ENCODE results near the gene MAN1C1.

The MAN1C1 gene

DNA sequence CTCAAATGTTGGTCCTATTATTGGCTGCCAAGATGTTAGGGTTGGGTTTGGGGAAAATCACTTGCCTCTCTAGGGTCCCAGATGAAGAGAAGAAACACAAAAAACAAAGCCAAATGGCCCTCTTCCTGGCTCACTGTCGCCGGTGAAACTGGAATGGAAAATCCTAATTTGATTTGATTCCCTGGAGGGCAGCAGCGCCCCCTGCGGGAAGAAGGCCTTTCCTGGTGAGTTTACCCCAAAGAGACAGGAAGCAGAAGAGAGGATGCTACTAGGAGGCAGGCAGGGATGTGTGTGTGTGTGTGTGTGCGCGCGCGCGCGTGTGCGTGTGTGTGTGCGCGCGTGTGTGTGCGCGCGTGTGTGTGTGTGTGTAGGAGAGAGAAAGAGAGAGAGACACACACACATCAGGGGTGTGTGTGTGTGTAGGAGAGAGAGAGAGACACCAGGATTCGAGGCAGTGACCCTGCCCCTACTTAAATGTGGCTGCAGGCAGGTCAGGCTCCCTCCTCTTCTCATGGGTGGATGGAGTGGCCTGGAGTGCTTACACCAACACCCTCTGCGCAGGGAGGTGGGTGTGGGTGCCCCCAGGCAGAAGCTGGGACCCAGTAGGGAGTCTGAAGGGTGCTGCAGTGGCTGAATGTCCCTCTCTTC, 180.3 kb downstream of the MAN1C1 start:
- in situ Hi-C loops (cut with MboI; ENCODE audit: low sequenced_read_pairs): no loop called here

DNA sequence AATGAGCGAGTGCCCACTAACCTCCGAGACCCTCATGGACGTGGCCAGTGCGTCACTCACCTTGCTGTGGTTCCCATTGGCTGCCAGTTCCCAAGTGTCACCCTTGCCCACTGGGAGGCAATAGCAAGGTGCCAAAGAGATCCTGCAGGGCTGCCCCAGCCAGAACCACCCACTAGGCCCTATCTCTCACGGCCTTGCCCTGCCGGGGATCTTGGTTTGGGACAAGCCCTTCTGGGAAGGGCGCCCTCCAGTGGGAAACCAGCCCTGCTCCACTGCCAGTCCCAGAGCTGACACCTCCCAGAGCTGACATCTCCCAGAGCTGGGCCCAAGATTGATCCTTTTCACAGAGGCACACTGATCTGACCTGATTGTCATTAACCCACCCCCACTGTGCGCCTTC, 181.3 kb downstream of the MAN1C1 start:
- in situ Hi-C loops (cut with MboI; ENCODE audit: low sequenced_read_pairs): no loop called here

DNA sequence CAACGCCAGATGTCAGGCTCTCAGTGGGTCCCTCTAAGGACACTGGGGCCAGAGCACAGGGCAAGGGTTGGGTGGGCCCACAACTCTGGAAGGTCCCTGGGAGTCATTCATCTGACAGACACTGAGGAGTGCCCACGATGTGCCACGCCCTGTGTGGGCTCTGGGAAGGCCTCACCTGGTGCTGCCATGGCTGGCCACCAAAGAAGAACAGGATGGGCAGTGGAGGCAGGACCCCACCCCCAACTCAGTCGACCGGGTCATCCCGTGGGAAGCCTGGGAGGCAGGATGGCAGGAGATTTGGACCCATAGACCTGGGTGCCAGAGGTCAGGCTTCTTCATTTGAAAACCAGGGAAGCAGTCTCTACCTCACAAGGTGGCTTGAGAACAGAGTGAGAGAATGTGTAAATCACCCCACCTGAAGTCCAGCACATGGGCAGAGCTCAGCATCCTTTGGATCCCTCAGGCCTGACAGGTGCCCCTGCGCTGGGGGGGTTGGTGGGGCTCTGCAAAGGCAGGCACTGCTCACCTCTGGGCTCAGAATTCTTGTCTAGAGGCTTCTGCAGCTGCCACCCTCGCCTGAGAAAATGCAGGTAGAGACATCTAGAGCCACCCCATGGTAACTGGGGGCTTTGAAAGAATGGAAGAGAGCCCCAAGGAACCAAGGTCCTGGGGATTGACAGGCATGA, 182.2 kb downstream of the MAN1C1 start:
- in situ Hi-C loops (cut with MboI; ENCODE audit: low sequenced_read_pairs): no loop called here

DNA sequence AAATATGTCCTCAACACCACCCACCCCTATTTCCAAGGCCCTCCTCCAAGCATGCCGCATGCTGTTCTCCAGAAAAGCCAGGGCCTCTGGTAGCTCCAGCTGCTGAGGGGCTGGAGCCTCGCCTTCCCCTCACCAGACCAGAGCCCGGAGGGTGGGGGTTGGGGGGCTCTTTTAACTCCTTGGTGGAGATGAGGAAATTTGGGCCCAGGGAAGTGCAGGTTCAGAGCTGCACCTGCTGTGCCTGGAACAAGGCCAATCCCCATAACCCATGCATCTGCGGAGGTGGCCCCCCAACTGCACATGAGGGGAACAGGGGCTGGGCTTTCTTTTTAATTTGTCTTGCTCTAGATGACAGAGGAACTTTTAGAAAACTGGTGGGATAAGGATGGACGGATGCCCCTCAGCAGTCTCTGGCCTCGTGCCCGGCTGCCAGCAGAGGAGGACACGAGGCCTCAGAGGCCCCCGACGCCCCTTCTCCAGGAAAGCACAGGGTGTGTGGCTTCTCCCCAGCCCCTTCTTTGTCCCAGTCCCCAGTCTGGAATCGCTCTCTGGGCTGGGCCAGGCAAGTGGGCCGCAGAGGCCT, 182.9 kb downstream of the MAN1C1 start:
- in situ Hi-C loops (cut with MboI; ENCODE audit: low sequenced_read_pairs): no loop called here

DNA sequence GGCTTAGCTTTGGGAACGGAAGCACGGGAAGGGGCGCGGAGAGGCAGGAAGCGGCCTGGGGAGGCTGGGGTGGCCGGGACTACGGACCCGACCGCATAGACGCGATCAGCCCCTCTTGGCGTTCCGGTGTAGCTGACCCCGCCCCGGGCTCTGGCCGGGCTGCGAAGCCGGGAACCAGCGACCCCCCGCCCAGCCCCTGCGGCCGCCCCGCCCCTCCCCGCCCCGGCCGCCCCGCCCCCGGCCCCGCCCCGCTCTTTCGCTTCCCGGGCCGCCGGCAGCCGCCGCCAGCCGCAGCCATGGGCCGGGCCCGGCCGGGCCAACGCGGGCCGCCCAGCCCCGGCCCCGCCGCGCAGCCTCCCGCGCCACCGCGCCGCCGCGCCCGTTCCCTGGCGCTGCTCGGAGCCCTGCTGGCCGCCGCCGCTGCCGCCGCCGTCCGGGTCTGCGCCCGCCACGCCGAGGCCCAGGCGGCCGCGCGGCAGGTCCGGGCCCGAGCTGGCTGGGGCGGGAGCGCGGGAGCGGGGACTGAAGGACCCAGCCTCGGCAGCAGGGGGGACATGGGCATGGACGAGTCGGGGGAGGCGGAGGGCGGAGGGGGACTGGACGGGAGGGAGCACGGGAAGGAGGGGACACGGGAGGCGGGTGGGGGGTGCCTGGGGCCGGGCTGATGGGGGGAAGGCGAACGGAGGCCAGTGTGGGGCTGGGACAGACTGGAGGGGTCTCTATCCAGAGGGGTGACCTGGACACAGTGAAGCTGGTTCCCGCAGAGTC, 183.5 kb downstream of the MAN1C1 start, which contains the start of gene SELENON:
SELENON (plus strand) TSS at position 259 of the 768 bp plus-strand sequence; CDS start at position 297, 38 bp downstream.
- in situ Hi-C loops (cut with MboI; ENCODE audit: low sequenced_read_pairs): no loop called here

DNA sequence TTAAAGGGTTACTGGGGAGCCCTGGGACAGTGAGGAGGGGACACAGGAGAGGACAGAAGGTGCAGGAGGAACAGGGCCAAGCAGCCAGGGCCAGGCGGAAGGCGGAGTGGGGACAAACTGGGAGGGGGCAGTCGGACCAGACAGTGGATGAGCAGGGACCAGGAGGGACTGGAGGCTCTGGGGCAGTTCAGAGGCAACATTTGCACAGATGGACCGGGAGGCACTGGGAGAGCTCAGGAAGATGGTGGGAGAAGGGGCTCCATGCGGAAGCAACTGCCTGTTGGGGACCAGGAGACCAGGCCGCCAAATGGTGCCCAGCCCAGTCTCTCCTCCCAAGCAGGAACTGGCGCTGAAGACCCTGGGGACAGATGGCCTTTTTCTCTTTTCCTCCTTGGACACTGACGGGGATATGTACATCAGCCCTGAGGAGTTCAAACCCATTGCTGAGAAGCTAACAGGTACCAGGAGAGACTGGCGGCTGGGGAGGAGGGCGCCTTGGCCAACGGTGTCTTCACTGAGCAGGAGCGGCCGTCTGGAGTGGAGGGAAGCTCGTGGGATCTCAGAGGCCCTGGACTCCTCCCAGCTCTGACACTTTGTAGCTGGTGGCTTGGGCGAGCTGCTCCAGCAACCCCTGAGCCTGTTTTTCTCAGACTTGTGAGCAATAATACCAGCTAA, 184.2 kb downstream of the MAN1C1 start:
- in situ Hi-C loops (cut with MboI; ENCODE audit: low sequenced_read_pairs): no loop called here

DNA sequence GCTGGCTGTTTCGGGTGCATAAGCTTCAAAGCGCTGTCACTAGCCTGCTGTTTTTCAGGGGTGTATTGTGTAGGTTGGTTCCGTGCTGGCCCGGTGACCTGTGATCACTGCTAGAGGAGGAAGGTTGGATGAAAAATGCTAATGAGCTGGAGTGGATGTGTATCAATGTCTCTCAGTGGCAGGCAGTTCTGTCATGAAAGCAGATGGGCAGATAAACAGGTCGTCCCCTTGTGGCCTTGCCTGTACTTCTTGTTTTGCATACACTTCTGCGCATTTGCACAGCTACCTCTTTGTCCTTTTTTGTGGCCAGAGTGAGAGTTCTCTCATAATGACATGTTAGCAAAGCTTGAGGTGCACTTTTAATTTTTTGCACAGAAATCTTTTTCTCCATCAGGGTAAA, 186.3 kb downstream of the MAN1C1 start:
- in situ Hi-C loops (cut with MboI; ENCODE audit: low sequenced_read_pairs): no loop called here

DNA sequence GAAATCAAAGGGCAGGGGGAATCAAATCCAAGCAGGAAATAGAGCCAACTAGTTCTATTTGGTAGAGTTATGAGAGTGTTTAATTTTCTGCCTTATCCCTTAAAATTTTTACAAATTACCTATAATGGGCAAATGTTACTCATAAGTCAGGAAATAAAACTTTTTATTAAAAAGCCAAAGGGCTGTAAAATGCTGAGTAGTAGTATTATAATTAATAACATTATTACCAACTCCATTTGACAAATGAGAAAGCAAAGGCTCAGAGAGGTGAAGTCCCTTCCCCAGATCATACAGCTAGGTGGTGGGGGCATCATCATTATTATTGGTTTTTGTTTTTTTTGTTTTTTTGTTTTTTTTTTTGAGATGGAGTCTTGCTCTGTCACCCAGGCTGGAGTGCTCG, 186.8 kb downstream of the MAN1C1 start:
- in situ Hi-C loops (cut with MboI; ENCODE audit: low sequenced_read_pairs): no loop called here

DNA sequence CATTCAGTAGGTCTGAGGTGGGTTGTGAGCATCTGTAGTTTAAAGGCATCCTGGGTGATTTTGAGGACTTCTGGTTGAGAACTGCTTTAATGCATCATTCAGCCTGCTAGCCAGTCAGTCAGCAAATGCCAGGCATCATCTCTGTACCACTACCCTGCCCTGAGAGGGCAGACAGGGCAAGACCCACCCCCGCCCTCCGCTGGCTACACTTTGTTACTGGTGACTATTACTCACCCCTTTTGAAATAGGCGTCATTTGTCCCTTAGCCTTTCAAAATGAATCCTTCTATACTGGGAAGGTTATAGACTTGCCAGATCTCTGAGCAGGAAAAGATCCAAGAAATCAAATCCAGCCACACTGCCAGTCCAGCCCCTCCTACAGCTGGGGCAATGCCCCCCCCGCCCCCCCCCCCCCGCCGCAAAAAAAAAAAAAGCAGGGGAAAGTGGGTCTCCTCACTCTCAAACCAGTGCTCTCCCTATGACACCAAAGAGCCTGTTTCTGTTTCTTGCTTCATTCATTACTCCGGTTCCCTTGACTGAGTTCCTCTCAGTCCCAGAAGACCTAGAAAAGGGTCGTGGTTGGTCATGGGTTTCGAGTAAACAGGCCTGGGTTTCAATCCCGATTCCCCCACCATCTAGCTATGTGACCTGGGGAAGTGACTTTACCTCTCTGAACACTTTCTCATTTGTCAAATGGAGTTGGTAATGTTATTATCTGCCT, 187.8 kb downstream of the MAN1C1 start:
- in situ Hi-C loops (cut with MboI; ENCODE audit: low sequenced_read_pairs): no loop called here

DNA sequence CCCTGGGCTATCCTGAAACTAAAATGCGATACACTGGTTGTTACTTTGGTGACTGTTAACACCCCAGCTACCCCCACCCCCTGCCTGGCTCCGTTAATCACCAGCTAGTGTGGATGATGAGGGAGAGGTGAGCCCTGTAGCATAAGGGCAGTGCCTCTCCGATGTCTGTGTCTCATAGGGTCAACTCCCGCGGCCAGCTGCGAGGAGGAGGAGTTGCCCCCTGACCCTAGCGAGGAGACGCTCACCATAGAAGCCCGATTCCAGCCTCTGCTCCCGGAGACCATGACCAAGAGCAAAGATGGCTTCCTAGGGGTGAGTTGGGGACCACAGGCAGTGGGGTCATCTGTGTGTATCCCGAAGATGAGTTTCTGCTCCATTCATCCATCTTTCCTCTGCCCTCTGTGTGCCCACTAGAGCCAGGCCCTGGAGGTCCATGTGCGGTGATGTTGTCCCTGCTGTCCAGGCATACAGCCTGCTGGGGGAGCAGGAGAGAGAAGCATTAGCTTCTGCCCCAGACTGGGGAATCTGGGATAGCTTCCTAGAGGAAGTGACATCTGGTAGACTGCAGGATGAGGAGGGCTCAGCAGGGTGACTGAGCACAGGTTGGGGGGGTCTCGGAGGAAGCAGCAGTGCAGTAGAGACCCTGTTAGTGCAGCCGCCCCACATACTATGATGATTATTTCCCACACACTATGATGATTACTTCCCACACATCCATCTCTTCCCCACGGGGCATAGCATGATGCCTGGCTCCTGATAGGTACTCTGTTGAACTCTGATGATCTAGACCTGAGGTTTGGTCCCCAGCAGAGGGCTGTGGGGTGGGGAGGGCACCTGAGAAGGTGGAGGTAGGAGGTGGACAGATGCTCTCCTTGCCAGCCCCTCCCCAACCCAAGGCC, 188.6 kb downstream of the MAN1C1 start:
- in situ Hi-C loops (cut with MboI; ENCODE audit: low sequenced_read_pairs): no loop called here

DNA sequence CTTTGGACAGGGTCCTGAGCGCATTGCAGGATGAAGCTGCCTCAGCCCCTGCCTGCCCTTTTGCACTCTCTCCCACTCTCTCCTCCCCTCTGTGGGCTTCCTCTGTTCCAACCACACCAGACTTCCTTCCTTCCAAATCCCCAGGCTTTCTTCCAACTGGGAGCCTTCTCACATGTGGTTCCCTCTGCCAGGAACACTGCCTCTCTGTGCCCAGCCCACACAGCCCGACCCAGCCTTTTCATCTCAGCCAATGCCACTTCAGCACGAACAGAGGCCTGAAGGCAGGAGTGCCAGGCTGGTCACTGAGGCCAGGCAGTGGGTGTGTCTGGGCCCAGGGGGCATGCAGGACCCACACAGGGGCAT, 189.3 kb downstream of the MAN1C1 start:
- in situ Hi-C loops (cut with MboI; ENCODE audit: low sequenced_read_pairs): no loop called here

DNA sequence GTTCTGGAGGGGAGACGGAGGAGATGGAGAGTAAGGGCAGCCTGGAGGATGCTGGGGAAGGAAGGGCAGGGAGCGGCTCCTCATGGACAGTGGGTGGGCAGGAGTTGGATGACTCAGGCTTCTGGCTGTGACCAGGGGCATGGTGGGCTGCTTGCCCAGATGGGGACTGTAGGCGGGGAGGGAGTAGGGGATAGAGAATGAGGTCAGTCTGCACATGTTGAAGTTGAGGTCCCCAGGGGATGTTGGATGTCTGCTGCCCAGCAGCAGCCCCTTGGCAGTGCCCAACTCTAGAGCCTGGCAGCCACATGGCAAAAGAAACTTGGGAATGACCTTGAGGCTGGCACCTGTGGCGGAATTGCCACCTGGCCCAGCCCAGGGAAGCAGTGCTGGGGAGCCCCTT, 189.8 kb downstream of the MAN1C1 start:
- in situ Hi-C loops (cut with MboI; ENCODE audit: low sequenced_read_pairs): no loop called here

DNA sequence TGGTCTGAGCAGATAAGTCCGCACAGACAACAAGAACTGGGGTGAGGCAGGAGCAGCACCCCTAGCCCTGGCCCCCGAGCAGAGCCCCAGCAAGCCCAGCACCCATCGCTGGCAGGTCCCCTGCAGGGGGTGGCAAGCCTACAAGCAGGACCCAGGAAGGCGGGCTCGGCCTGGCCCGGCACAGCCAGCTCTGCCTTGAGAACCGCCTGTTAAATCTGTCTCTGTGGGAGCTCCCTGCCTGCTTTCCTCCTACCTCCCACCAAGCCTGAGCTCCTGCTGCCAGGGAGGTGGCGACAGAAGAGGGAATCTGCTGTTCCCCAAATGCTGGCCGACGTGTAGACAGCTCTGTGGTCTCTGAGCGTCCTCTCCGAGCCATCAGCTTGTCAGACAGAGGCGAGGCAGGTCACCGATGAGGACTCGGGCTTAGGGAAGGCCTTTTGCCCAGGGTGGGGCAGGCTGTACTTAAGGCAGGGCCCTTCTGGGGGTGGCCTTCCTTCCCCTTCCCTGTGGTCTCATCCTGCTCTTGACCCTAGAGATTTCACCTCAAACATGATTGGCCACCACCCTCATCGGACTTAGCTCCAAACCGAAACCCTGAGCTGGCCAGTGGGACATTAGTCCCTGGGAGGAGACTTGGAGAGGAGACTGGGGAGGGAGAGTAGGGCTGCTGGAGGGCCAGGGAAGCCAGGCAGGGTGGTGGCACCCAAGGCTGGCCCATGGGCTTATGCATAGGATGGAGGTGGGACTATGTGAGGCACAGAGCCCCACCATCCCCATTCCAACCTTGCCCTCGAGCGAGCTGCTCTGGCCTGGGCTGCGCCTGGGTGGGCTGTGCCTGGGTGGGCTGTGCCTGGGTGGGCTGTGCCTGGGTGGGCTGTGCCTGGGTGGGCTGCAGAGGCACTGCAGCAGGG, 191.1 kb downstream of the MAN1C1 start:
- in situ Hi-C loops (cut with MboI; ENCODE audit: low sequenced_read_pairs): no loop called here

DNA sequence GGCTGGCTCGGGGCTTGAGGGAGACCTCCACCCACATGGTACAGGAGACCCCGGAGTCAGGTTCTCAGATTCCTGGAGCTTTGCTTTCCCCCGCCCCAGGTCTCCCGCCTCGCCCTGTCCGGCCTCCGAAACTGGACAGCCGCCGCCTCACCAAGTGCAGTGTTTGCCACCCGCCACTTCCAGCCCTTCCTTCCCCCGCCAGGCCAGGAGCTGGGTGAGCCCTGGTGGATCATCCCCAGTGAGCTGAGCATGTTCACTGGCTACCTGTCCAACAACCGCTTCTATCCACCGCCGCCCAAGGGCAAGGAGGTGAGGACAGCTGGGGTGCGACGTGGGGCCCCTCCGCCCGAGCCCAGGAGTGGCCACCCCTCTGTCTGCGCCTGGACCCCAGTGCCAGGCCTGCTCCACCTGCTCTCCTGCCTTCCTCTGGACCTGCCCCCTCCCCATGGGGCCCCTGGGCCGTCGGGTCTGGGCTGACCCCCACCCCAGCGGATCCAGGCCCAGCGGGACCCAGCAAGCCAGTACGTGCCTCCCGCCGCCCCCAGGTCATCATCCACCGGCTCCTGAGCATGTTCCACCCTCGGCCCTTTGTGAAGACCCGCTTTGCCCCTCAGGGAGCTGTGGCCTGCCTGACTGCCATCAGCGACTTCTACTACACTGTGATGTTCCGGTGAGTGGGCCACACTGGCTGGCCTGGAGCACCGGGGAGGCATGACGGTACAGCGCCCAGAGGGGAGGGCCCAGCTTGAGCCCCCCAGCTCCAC, 192.1 kb downstream of the MAN1C1 start:
- in situ Hi-C loops (cut with MboI; ENCODE audit: low sequenced_read_pairs): no loop called here

DNA sequence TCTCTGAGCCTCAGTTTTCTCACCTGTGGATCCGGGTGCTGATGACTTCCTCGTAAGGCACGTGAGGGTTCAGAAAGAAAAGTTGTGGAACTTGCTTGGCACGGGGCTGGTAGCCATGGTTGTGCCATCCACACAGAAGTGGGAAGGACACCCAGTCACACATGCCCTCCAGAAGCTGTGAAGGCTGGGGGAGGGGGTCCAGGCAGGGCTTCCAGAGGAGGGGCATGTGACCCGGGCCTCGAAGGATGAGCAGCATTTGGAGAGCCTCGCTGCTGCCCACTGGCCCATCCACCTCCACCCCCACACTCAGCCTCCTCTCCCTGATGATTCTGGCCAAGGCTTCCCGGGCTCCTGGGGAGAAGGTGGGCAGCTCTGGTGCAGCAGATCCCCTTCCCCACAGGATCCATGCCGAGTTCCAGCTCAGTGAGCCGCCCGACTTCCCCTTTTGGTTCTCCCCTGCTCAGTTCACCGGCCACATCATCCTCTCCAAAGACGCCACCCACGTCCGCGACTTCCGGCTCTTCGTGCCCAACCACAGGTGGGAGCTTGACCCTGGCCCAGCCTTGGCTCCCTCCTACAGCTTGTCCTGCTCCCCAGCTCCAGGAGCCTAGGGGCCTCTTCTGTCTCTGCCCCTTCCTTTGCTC, 192.8 kb downstream of the MAN1C1 start:
- in situ Hi-C loops (cut with MboI; ENCODE audit: low sequenced_read_pairs): no loop called here

DNA sequence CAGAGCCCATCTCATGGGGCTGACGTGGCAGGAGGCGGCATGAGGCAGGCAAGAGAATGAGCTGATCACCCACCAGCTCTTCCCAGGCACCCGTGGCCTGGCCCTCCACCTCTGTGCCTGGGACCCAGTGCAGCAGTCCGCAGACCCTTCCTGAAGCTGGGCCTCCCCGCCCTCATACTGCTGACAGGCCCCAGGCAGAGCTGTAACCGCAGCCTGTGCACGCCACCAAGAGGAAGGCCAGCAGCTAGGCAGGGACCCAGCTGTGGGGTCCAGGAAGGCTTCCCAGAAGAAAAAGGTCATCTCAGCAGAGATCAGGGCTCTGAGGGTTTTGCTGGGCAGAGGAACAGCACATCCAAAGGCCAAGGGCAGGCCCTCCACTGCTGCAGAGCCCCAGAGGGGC, 193.3 kb downstream of the MAN1C1 start:
- in situ Hi-C loops (cut with MboI; ENCODE audit: low sequenced_read_pairs): no loop called here
